GM23338 (cell line): ENCODE data around the gene CDK14.

Experiments
- CREB1 ChIP-seq: fragments of 250-450 bp; sonication (Bioruptor Pico); IDR thresholded peaks from 2 replicates; pipeline ENCODE4 v1.5.0; 2020; ENCODE audit warnings: low read depth, mild to moderate bottlenecking, moderate library complexity
- EZH2 ChIP-seq: fragments of 200-600 bp; sonication (generic); IDR thresholded peaks from one replicate; pipeline ENCODE4 v1.8.0; 2017; ENCODE audit warnings: antibody characterized with exemption, mild to moderate bottlenecking, low read depth; ENCODE audit not compliant: unreplicated experiment
- POLR2AphosphoS5 ChIP-seq: IDR thresholded peaks from 2 replicates; pipeline ENCODE4 v1.6.1; 2016; ENCODE audit warnings: antibody characterized with exemption, low read depth
- ZNF114 ChIP-seq: fragments of 250-450 bp; sonication (Bioruptor Pico); IDR thresholded peaks from 2 replicates; pipeline ENCODE4 v1.5.0; 2020; ENCODE audit warnings: mild to moderate bottlenecking, moderate library complexity
- TF ChIP-seq, protein P1 (sequence below), 2 experiments: fragments of 200-600 bp in 1 of 2; sonication (generic) in 1 of 2; conservative IDR thresholded peaks; 2 replicates each; pipeline versions ENCODE4 v1.5.1 to v1.6.1; 2016 to 2017; ENCODE audit warnings: antibody characterized with exemption in 2 of 2, low read depth in 2 of 2, mild to moderate bottlenecking in 2 of 2, moderate library complexity in 1 of 2
- TF ChIP-seq, protein P2 (sequence below): IDR thresholded peaks from one replicate; pipeline ENCODE4 v1.6.1; 2018; ENCODE audit warnings: antibody characterized with exemption; ENCODE audit not compliant: unreplicated experiment

DNA sequence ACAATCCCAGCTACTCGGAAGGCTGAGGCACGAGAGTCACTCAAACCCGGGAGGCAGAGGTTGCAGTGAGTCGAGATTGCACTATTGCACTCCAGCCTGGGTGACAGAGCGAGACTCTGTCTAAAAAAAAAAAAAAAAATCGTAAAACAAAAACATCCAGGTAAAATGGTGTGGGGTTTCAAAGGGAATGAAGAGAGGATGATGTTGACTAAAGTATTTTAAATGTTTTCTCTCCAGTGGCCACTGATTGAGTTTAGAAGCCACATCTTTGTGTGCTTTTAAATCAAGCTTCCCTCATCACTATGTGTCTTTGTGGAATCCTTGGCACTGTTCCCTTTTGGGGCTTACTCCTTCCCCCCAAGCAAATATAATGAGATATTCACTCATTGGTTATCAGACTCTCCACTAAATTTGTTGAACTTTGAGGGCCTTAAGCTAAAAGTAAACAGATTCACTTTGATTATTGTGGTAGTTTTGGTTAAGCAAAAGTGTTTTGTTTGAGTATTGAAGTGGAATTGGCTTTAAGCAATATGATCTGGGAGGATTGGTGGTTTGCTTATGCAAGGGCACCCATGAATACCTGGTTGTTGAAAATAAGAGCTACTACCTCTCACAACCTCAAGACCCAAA lies 162.9 kb downstream of the CDK14 start:
- TF ChIP-seq, protein P1, sequence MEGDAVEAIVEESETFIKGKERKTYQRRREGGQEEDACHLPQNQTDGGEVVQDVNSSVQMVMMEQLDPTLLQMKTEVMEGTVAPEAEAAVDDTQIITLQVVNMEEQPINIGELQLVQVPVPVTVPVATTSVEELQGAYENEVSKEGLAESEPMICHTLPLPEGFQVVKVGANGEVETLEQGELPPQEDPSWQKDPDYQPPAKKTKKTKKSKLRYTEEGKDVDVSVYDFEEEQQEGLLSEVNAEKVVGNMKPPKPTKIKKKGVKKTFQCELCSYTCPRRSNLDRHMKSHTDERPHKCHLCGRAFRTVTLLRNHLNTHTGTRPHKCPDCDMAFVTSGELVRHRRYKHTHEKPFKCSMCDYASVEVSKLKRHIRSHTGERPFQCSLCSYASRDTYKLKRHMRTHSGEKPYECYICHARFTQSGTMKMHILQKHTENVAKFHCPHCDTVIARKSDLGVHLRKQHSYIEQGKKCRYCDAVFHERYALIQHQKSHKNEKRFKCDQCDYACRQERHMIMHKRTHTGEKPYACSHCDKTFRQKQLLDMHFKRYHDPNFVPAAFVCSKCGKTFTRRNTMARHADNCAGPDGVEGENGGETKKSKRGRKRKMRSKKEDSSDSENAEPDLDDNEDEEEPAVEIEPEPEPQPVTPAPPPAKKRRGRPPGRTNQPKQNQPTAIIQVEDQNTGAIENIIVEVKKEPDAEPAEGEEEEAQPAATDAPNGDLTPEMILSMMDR (conservative IDR thresholded peaks at IDR 0.05; ENCODE audit: low read depth in 2 of 2): no peak
- TF ChIP-seq EZH2 (no peak), POLR2AphosphoS5 (no peak), ZNF114 (CRISPR knock-in tag) (no peak), CREB1 (CRISPR knock-in tag) (no peak)
- TF ChIP-seq, protein P2, sequence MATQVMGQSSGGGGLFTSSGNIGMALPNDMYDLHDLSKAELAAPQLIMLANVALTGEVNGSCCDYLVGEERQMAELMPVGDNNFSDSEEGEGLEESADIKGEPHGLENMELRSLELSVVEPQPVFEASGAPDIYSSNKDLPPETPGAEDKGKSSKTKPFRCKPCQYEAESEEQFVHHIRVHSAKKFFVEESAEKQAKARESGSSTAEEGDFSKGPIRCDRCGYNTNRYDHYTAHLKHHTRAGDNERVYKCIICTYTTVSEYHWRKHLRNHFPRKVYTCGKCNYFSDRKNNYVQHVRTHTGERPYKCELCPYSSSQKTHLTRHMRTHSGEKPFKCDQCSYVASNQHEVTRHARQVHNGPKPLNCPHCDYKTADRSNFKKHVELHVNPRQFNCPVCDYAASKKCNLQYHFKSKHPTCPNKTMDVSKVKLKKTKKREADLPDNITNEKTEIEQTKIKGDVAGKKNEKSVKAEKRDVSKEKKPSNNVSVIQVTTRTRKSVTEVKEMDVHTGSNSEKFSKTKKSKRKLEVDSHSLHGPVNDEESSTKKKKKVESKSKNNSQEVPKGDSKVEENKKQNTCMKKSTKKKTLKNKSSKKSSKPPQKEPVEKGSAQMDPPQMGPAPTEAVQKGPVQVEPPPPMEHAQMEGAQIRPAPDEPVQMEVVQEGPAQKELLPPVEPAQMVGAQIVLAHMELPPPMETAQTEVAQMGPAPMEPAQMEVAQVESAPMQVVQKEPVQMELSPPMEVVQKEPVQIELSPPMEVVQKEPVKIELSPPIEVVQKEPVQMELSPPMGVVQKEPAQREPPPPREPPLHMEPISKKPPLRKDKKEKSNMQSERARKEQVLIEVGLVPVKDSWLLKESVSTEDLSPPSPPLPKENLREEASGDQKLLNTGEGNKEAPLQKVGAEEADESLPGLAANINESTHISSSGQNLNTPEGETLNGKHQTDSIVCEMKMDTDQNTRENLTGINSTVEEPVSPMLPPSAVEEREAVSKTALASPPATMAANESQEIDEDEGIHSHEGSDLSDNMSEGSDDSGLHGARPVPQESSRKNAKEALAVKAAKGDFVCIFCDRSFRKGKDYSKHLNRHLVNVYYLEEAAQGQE: no peak
